ENCODE results near the gene SPDEF. TPM values are rescaled to one million over a fixed set of nuclear protein-coding genes. Genes with fewer than 3 reads are reported as not detected.

Gene SPDEF
- total RNA-seq, 1 donor from 2014 or later, result 0.12 TPM

- H3K4me3 Mint-ChIP-seq, result no peak overlapping the region
- DNase-seq (ENCODE audit: low read depth, low spot score), result no peak
- peak overlapping the region; percentile 62 for H3K27ac Mint-ChIP-seq (ENCODE audit: unreplicated experiment)
- H3K4me1 Mint-ChIP-seq, result peaks cover 3% of the 10 kb centered on the region
- no peak for TF ChIP-seq CTCF (conservative IDR thresholded peaks at IDR 0.05)
- no peaks in the 10 kb centered on the region for H3K9me3 Mint-ChIP-seq
- peaks cover 3% of the 10 kb centered on the region for H3K36me3 Mint-ChIP-seq (ENCODE audit: low read depth)
- H3K27me3 Mint-ChIP-seq (ENCODE audit: low read depth), result no peaks in the 10 kb centered on the region
Measured at GRCh38 chr6:34587325-34587724, 31.2 kb upstream of the SPDEF start.

GRCh38 chr6:34586327-34587040 is 30.4 kb upstream of the SPDEF start:
- peaks cover 3% of the 10 kb centered on the region for H3K4me1 Mint-ChIP-seq
- no peak overlapping the region for H3K4me3 Mint-ChIP-seq
- no peak for DNase-seq (ENCODE audit: low read depth, low spot score)
- no peaks in the 10 kb centered on the region for H3K9me3 Mint-ChIP-seq
- H3K36me3 Mint-ChIP-seq (ENCODE audit: low read depth), result peaks cover 3% of the 10 kb centered on the region
- TF ChIP-seq CTCF (conservative IDR thresholded peaks at IDR 0.05), result no peak
- no peaks in the 10 kb centered on the region for H3K27me3 Mint-ChIP-seq (ENCODE audit: low read depth)
- H3K27ac Mint-ChIP-seq (ENCODE audit: unreplicated experiment), result peak overlapping the region; percentile 62

- no peak overlapping the region for H3K27ac Mint-ChIP-seq (ENCODE audit: unreplicated experiment)
- H3K4me1 Mint-ChIP-seq, result peaks cover 7% of the 10 kb centered on the region
- H3K36me3 Mint-ChIP-seq (ENCODE audit: low read depth), result peaks cover 3% of the 10 kb centered on the region
Measured at GRCh38 chr6:34585512-34586061, 29.5 kb upstream of the SPDEF start.

GRCh38 chr6:34585108-34585507 is 29.0 kb upstream of the SPDEF start:
- Mint-ChIP-seq H3K4me3 (no peak overlapping the region), H3K27ac (ENCODE audit: unreplicated experiment) (no peak overlapping the region), H3K36me3 (ENCODE audit: low read depth) (peaks cover 3% of the 10 kb centered on the region), H3K4me1 (peaks cover 9% of the 10 kb centered on the region), H3K9me3 (no peaks in the 10 kb centered on the region), H3K27me3 (ENCODE audit: low read depth) (no peaks in the 10 kb centered on the region)
- no peak for DNase-seq (ENCODE audit: low read depth, low spot score)
- no peak for TF ChIP-seq CTCF (conservative IDR thresholded peaks at IDR 0.05)

More at GRCh38 chr6:34585512-34586061, 29.5 kb upstream of the SPDEF start:
- no peaks in the 10 kb centered on the region for H3K9me3 Mint-ChIP-seq
- DNase-seq (ENCODE audit: low read depth, low spot score), result no peak
- H3K4me3 Mint-ChIP-seq, result no peak overlapping the region
- H3K27me3 Mint-ChIP-seq (ENCODE audit: low read depth), result no peaks in the 10 kb centered on the region
- no peak for TF ChIP-seq CTCF (conservative IDR thresholded peaks at IDR 0.05)

- H3K27me3 Mint-ChIP-seq (ENCODE audit: low read depth), result no peaks in the 10 kb centered on the region
- H3K27ac Mint-ChIP-seq (ENCODE audit: unreplicated experiment), result no peak overlapping the region
- no peaks in the 10 kb centered on the region for H3K9me3 Mint-ChIP-seq
- H3K4me1 Mint-ChIP-seq, result peaks cover 9% of the 10 kb centered on the region
- no peak for TF ChIP-seq CTCF (conservative IDR thresholded peaks at IDR 0.05)
- no peak for DNase-seq (ENCODE audit: low read depth, low spot score)
- H3K36me3 Mint-ChIP-seq (ENCODE audit: low read depth), result peaks cover 3% of the 10 kb centered on the region
- H3K4me3 Mint-ChIP-seq, result no peak overlapping the region
Measured at GRCh38 chr6:34584694-34585093, 28.6 kb upstream of the SPDEF start.
